Measurements from ENCODE around the gene LGALSL.

LGALSL gene

GRCh38 chr2:64498438-64498837 lies 44.5 kb downstream of the LGALSL start:
- no peak for DNase-seq (ENCODE audit: low read depth in 2 of 2)

- DNase-seq (ENCODE audit: low read depth in 2 of 2) = no peak
These were observed 46.6 kb downstream of the LGALSL start for GRCh38 chr2:64500549-64500948.

- DNase-seq (ENCODE audit: low read depth in 2 of 2) = no peak
These were observed 48.0 kb downstream of the LGALSL start for GRCh38 chr2:64501946-64502345.

- DNase-seq (ENCODE audit: low read depth in 2 of 2) = no peak
These were observed 48.9 kb downstream of the LGALSL start for GRCh38 chr2:64502860-64503259.

- no peak for DNase-seq (ENCODE audit: low read depth in 2 of 2)
These were observed 51.1 kb downstream of the LGALSL start for GRCh38 chr2:64504774-64505720.

- no peak for DNase-seq (ENCODE audit: low read depth in 2 of 2)
These were observed 52.7 kb downstream of the LGALSL start for GRCh38 chr2:64506686-64507085.
